Suprapubic skin (tissue), 4 donors: ENCODE results near the gene RAB36. TPM values are rescaled to one million over a fixed set of nuclear protein-coding genes. Genes with fewer than 3 reads are reported as not detected.

Experiments
- DNase-seq, 2 donors: peaks; one replicate each; pipeline ENCODE4 v3.0.0-alpha.2; 2019; ENCODE audit warnings: low spot score in 2 of 2
- H3K27ac ChIP-seq: fragments of 200-600 bp; sonication (generic); one replicate; pipeline ENCODE4 v1.5.1; 2019
- H3K27me3 ChIP-seq: fragments of 200-600 bp; sonication (generic); one replicate; pipeline ENCODE4 v1.5.1; 2019
- H3K36me3 ChIP-seq: fragments of 200-600 bp; sonication (generic); one replicate; pipeline ENCODE4 v1.5.1; 2019
- H3K4me1 ChIP-seq: fragments of 200-600 bp; sonication (generic); one replicate; pipeline ENCODE4 v1.5.1; 2019
- H3K4me3 ChIP-seq: fragments of 200-600 bp; sonication (generic); one replicate; pipeline ENCODE4 v1.5.1; 2019; ENCODE audit warnings: mild to moderate bottlenecking
- H3K9me3 ChIP-seq: fragments of 200-600 bp; sonication (generic); one replicate; pipeline ENCODE4 v1.5.1; 2019
- CTCF ChIP-seq, 2 donors: fragments of 200-600 bp in 1 of 2; fragments of 450-650 bp in 1 of 2; sonication (generic) in 1 of 2; IDR thresholded peaks; one replicate each; pipeline ENCODE4 v1.5.1; 2016 to 2019; ENCODE audit warnings: antibody characterized with exemption in 2 of 2, mild to moderate bottlenecking in 1 of 2, moderate library complexity in 1 of 2
- EP300 ChIP-seq: sonication (generic); formaldehyde crosslinking; IDR thresholded peaks from one replicate; pipeline ENCODE4 v1.6.1; 2017; ENCODE audit warnings: antibody characterized with exemption
- POLR2A ChIP-seq, 2 donors: fragments of 450-650 bp; IDR thresholded peaks; one replicate each; pipeline ENCODE4 v1.6.1; 2017; ENCODE audit warnings: antibody characterized with exemption in 2 of 2, mild to moderate bottlenecking in 2 of 2, moderate library complexity in 2 of 2
- POLR2AphosphoS5 ChIP-seq, 3 donors: sonication (generic); formaldehyde crosslinking; IDR thresholded peaks; one replicate each; pipeline ENCODE4 v1.6.1; 2017; ENCODE audit warnings: antibody characterized with exemption in 3 of 3
- WGBS: methylation state at CpG from one replicate; pipeline ENCODE4 v1.1.5; 2018; 5-methylcytosine and 5-hydroxymethylcytosine counted together
- total RNA-seq, 4 donors: library from RNA; depleted of rRNA; stranded (reverse); fragments of >200 nt; gene quantifications; one replicate each; pipeline ENCODE4 v1.1.0, GENCODE V29; 2016

RAB36 gene
- total RNA-seq, 4 donors from 2014 or later, result 1.7 to 3.1 (median 2.9) TPM

DNA sequence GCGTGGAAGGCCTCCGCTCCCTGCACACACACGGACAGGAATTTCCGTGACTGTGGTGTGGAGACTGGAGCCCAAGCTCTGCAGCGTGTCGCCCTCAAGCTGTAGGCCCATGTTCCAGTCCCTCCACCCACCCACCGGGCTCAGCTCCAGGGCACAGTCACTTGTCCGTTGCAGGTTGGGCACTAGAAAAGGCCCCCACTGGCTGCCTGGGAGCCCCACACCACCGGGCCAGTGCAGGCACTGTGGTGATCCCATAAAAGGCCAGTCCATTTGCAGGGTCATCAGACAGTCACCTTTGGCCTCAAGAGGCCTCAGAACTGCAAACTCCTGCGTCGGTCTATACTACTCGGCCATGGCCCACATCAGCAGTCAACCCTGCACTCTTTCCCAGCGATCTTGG, 16.3 kb downstream of the RAB36 start:
- H3K36me3 ChIP-seq, result peaks cover 4% of the 10 kb centered on the region
- H3K9me3 ChIP-seq, result no peaks in the 10 kb centered on the region
- no peak for TF ChIP-seq EP300
- TF ChIP-seq POLR2A (IDR thresholded peaks at IDR 0.05), result no peak
- no peak for TF ChIP-seq CTCF (IDR thresholded peaks at IDR 0.05)
- TF ChIP-seq POLR2AphosphoS5 (IDR thresholded peaks at IDR 0.05), result no peak
- no peak for DNase-seq
- peaks cover 2% of the 10 kb centered on the region for H3K4me1 ChIP-seq
- no peak overlapping the region for H3K27ac ChIP-seq
- no peak overlapping the region for H3K4me3 ChIP-seq
- WGBS, result 85% methylated on average over 12 of the region's 13 CpGs
- H3K27me3 ChIP-seq, result no peaks in the 10 kb centered on the region

DNA sequence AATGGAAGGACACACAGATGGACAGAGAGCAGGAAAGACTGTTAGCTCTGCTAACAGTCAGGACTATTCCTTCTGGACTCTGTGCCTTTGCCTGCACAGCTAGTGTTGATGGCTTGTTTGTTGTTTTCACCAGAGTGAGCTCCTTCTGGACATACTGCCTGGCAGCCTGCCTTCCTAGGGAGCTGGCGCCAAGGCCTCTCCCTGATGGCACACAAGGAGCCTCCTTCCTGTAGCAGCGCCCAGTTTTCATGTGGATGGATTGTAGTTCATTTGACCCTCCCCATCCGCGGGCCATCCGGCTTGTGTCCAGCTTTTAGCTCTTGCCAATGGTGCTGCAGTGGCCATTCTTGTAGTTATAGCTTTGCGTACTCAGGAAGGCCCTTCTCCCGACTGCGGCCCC, 18.4 kb downstream of the RAB36 start:
- TF ChIP-seq EP300 (no peak), POLR2A (IDR thresholded peaks at IDR 0.05) (no peak), POLR2AphosphoS5 (IDR thresholded peaks at IDR 0.05) (no peak), CTCF (IDR thresholded peaks at IDR 0.05) (no peak)
- WGBS, result 66% methylated on average over 8 of the region's 8 CpGs
- no peak for DNase-seq

DNA sequence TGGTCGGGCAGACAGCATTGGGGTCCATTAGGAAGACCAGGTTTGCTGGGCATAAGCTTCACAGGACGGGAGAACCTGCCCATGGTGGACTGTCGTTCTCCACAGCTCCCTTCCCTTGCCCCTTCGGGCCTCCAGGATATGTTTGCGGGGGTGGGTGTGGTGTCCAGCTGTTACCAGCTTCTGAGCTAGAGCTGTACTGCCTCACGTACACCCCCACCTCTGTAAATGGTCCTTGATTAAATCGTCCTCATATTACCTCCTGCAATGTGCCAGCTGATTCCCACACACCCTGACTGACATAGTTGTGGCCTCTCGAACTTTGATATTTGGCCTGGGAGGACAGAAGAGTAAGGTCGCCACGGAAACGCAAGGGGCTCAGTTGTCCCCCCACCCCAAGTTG, 18.8 kb downstream of the RAB36 start:
- Histone ChIP-seq H3K36me3 (peaks cover 4% of the 10 kb centered on the region), H3K4me3 (no peak overlapping the region), H3K27me3 (no peaks in the 10 kb centered on the region), H3K27ac (no peak overlapping the region), H3K4me1 (peaks cover 2% of the 10 kb centered on the region), H3K9me3 (no peaks in the 10 kb centered on the region)
- no peak for DNase-seq
- no peak for TF ChIP-seq POLR2AphosphoS5 (IDR thresholded peaks at IDR 0.05)
- TF ChIP-seq EP300, result no peak
- TF ChIP-seq CTCF (IDR thresholded peaks at IDR 0.05), result no peak
- no peak for TF ChIP-seq POLR2A (IDR thresholded peaks at IDR 0.05)
- WGBS, result 78% methylated on average over 11 of the region's 11 CpGs

More for the DNA sequence above, 18.4 kb downstream of the RAB36 start:
- peaks cover 4% of the 10 kb centered on the region for H3K36me3 ChIP-seq
- H3K4me3 ChIP-seq, result no peak overlapping the region
- H3K27me3 ChIP-seq, result no peaks in the 10 kb centered on the region
- no peaks in the 10 kb centered on the region for H3K9me3 ChIP-seq
- H3K27ac ChIP-seq, result no peak overlapping the region
- H3K4me1 ChIP-seq, result peaks cover 2% of the 10 kb centered on the region

- 80% methylated on average over 6 of the region's 6 CpGs for WGBS
- no peak for DNase-seq
- no peak overlapping the region for H3K27ac ChIP-seq
- no peaks in the 10 kb centered on the region for H3K27me3 ChIP-seq
- peaks cover 4% of the 10 kb centered on the region for H3K36me3 ChIP-seq
- TF ChIP-seq CTCF (IDR thresholded peaks at IDR 0.05) (no peak), EP300 (no peak)
- H3K4me3 ChIP-seq, result no peak overlapping the region
- H3K4me1 ChIP-seq, result peaks cover 2% of the 10 kb centered on the region
- no peaks in the 10 kb centered on the region for H3K9me3 ChIP-seq
Measured at GRCh38 chr22:23166042-23166831, 21.0 kb downstream of the RAB36 start.

GRCh38 chr22:23166841-23167616, 21.8 kb downstream of the RAB36 start:
- DNase-seq, result no peak
- no peaks in the 10 kb centered on the region for H3K9me3 ChIP-seq
- H3K4me3 ChIP-seq, result no peak overlapping the region
- WGBS, result 79% methylated on average over 8 of the region's 10 CpGs
- H3K27ac ChIP-seq, result no peak overlapping the region
- H3K36me3 ChIP-seq, result no peaks in the 10 kb centered on the region
- TF ChIP-seq POLR2AphosphoS5 (IDR thresholded peaks at IDR 0.05) (no peak), EP300 (no peak), POLR2A (IDR thresholded peaks at IDR 0.05) (no peak), CTCF (IDR thresholded peaks at IDR 0.05) (no peak)
- no peaks in the 10 kb centered on the region for H3K27me3 ChIP-seq
- peaks cover 2% of the 10 kb centered on the region for H3K4me1 ChIP-seq
